ENCODE measurements around the gene RAB3GAP2.

DNA sequence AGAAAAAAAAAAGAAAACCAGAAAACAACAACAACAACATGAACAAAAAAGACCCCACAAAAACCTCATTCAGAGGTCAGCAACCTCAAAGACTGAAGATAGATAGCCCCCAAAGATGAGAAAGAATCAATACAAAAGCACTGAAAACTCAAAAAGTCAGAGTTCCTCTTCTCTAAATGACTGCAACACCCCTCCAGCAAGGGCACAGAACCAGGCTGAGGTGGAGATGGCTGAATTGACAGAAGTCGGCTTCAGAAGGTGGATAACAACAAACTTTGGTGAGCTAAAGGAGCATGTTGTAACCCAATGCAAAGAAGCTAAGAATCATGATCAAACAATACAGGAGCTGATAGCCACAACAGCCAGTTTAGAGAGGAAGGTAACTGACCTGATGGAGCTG, 17.0 kb downstream of the RAB3GAP2 start:
- TF ChIP-seq MYB (IDR thresholded peaks at IDR 0.05; ENCODE audit: borderline replicate concordance, low read depth, low read length) (no peak), NFYB (IDR thresholded peaks at IDR 0.05; ENCODE audit: insufficient read depth, low read depth, low read length) (no peak), FOS (IDR thresholded peaks at IDR 0.05; ENCODE audit: borderline replicate concordance, extremely low read depth, insufficient read length) (no peak), CHD4 (IDR thresholded peaks at IDR 0.05) (no peak), POLR2AphosphoS5 (IDR thresholded peaks at IDR 0.05; ENCODE audit: low read length) (no peak), MXI1 (IDR thresholded peaks at IDR 0.05; ENCODE audit: low read depth, low read length) (no peak), SIN3A (IDR thresholded peaks at IDR 0.05; ENCODE audit: low read depth, low read length) (no peak)
- TF ChIP-seq, protein P1, sequence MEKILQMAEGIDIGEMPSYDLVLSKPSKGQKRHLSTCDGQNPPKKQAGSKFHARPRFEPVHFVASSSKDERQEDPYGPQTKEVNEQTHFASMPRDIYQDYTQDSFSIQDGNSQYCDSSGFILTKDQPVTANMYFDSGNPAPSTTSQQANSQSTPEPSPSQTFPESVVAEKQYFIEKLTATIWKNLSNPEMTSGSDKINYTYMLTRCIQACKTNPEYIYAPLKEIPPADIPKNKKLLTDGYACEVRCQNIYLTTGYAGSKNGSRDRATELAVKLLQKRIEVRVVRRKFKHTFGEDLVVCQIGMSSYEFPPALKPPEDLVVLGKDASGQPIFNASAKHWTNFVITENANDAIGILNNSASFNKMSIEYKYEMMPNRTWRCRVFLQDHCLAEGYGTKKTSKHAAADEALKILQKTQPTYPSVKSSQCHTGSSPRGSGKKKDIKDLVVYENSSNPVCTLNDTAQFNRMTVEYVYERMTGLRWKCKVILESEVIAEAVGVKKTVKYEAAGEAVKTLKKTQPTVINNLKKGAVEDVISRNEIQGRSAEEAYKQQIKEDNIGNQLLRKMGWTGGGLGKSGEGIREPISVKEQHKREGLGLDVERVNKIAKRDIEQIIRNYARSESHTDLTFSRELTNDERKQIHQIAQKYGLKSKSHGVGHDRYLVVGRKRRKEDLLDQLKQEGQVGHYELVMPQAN (conservative IDR thresholded peaks at IDR 0.05), result no peak
